T47D (cell line): Measurements from ENCODE around the gene RERG.

Experiments
- DNase-seq, 2 experiments: peaks; one replicate each; pipeline versions ENCODE4 v3.0.0 to v3.0.0-alpha.2; 2011 to 2012; ENCODE audit warnings: low read depth in 1 of 2, low spot score in 1 of 2
- JUND ChIP-seq: IDR thresholded peaks from 2 replicates; pipeline ENCODE4 v1.6.1; 2012; ENCODE audit warnings: low read depth
- in situ Hi-C: cut with HindIII; loops from 2 replicates; pipeline ENCODE4 v1.10.0; 2016; ENCODE audit warnings: low sequenced_read_pairs, low pct_unique_long_range_greater_than_20kb

RERG gene

GRCh38 chr12:15220915-15221885, at the start of gene RERG:
TSS of gene RERG (minus strand) at chr12:15221417. CDS start at chr12:15217489, 3,928 bp downstream.
- no peak for TF ChIP-seq JUND
- in situ Hi-C loops, result no loop called here
- peak; percentile 49 to 91 for DNase-seq

GRCh38 chr12:15270591-15270990, 49.4 kb upstream of the RERG start:
- DNase-seq, result no peak
- no peak for TF ChIP-seq JUND
- in situ Hi-C loops, result no loop called here

GRCh38 chr12:15268927-15269552, 47.8 kb upstream of the RERG start:
- in situ Hi-C loops, result no loop called here
- DNase-seq, result peak; percentile 42 to 87
- TF ChIP-seq JUND, result no peak

GRCh38 chr12:15268309-15268708, 47.1 kb upstream of the RERG start:
- DNase-seq, result no peak
- TF ChIP-seq JUND, result no peak
- in situ Hi-C loops, result no loop called here

- in situ Hi-C loops, result no loop called here
- DNase-seq, result peak in 1 of 2 experiments; percentile 31
- no peak for TF ChIP-seq JUND
Observed at GRCh38 chr12:15265875-15266274, 44.7 kb upstream of the RERG start.

GRCh38 chr12:15256761-15257160, 35.5 kb upstream of the RERG start:
- in situ Hi-C loops, result no loop called here
- no peak for TF ChIP-seq JUND
- DNase-seq, result peak in 1 of 2 experiments; percentile 44

- no peak for TF ChIP-seq JUND
- DNase-seq, result peak in 1 of 2 experiments; percentile 26
- in situ Hi-C loops, result no loop called here
Observed at GRCh38 chr12:15253990-15254389, 32.8 kb upstream of the RERG start.

- in situ Hi-C loops, result no loop called here
- no peak for DNase-seq
- TF ChIP-seq JUND, result no peak
Observed at GRCh38 chr12:15244926-15245325, 23.7 kb upstream of the RERG start.

GRCh38 chr12:15244341-15244740, 23.1 kb upstream of the RERG start:
- DNase-seq, result peak in 1 of 2 experiments; percentile 74
- TF ChIP-seq JUND, result no peak
- in situ Hi-C loops, result no loop called here

- peak; percentile 86; the same call in 1 of the 2 replicates for TF ChIP-seq JUND
- in situ Hi-C loops, result no loop called here
- DNase-seq, result peak in 1 of 2 experiments; percentile 88
Observed at GRCh38 chr12:15243102-15243501, 21.9 kb upstream of the RERG start.

- TF ChIP-seq JUND, result no peak
- in situ Hi-C loops, result no loop called here
Observed at GRCh38 chr12:15240898-15241297, 19.7 kb upstream of the RERG start.

GRCh38 chr12:15234508-15234907, 13.3 kb upstream of the RERG start:
- no peak for TF ChIP-seq JUND
- DNase-seq, result no peak
- in situ Hi-C loops, result no loop called here

More at GRCh38 chr12:15240898-15241297, 19.7 kb upstream of the RERG start:
- DNase-seq, result no peak

- no peak for TF ChIP-seq JUND
- DNase-seq, result no peak
- in situ Hi-C loops, result no loop called here
Observed at GRCh38 chr12:15234011-15234410, 12.8 kb upstream of the RERG start.
